HL-60 (cell line): Measurements from ENCODE around the gene LARGE2.
"Not testable (repeated sequence)": the region's sequence is repeated elsewhere in the genome, so short reads cannot be mapped to it uniquely, and the experiment has no call there.

Experiments
- DNase-seq, 2 experiments: peaks; one replicate each; pipeline ENCODE4 v3.0.0-alpha.2; 2010 to 2020; ENCODE audit warnings: low read depth in 1 of 2, low spot score in 1 of 2
- H3K27ac ChIP-seq: fragments of 250-450 bp; sonication (Bioruptor Pico); replicated peaks from 2 replicates; pipeline ENCODE4 v1.5.1; 2020; ENCODE audit warnings: mild to moderate bottlenecking, moderate library complexity
- H3K27me3 ChIP-seq: fragments of 250-450 bp; sonication (Bioruptor Pico); 2 replicates; pipeline ENCODE4 v1.5.1; 2021; ENCODE audit warnings: mild to moderate bottlenecking, moderate library complexity; ENCODE audit not compliant: insufficient read depth, poor library complexity, severe bottlenecking
- H3K4me3 ChIP-seq: replicated peaks from 2 replicates; pipeline ENCODE4 v1.5.1; 2011; ENCODE audit warnings: mild to moderate bottlenecking, control low read depth, low read length; ENCODE audit not compliant: insufficient read depth
- GABPA ChIP-seq: IDR thresholded peaks from 2 replicates; pipeline ENCODE4 v1.6.1; 2012; ENCODE audit warnings: low read depth
- POLR2AphosphoS5 ChIP-seq: IDR thresholded peaks from 2 replicates; pipeline ENCODE4 v1.6.1; 2012; ENCODE audit warnings: low read depth
- SPI1 ChIP-seq: IDR thresholded peaks from 2 replicates; pipeline ENCODE4 v1.6.1; 2012; ENCODE audit warnings: low read depth, mild to moderate bottlenecking, borderline replicate concordance
- TF ChIP-seq, protein P1 (sequence below): IDR thresholded peaks from 2 replicates; pipeline ENCODE4 v1.6.1; 2012; ENCODE audit warnings: low read depth; ENCODE audit not compliant: insufficient replicate concordance
- TF ChIP-seq, protein P2 (sequence below): IDR thresholded peaks from one replicate; pipeline ENCODE4 v1.5.1; 2011; ENCODE audit warnings: low read length, control low read depth, inconsistent platforms; ENCODE audit not compliant: insufficient read depth

LARGE2 gene

DNA sequence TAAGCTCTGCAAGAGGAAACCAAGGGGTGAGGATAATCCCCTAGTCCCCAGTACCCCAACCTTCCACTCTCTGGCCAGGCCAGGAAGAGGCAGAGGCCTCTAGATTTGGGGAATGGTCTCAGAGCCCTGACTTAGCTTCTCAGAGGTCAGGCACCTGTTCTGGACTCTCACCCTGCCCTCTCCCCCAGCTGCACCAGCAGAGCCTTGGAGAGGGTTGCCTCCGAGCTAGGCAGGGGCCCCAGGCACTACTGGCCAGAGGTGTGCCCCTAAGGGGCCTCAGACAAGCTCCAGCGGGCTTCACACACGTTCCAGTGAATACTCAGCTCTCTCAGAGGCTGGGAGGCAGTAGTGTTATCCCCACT is 23.4 kb upstream of the LARGE2 start:
- no peak overlapping the region for H3K27ac ChIP-seq
- no peak for TF ChIP-seq SPI1
- H3K4me3 ChIP-seq = no peak overlapping the region
- H3K27me3 ChIP-seq = peaks cover 29% of the 10 kb centered on the region
- no peak for DNase-seq

DNA sequence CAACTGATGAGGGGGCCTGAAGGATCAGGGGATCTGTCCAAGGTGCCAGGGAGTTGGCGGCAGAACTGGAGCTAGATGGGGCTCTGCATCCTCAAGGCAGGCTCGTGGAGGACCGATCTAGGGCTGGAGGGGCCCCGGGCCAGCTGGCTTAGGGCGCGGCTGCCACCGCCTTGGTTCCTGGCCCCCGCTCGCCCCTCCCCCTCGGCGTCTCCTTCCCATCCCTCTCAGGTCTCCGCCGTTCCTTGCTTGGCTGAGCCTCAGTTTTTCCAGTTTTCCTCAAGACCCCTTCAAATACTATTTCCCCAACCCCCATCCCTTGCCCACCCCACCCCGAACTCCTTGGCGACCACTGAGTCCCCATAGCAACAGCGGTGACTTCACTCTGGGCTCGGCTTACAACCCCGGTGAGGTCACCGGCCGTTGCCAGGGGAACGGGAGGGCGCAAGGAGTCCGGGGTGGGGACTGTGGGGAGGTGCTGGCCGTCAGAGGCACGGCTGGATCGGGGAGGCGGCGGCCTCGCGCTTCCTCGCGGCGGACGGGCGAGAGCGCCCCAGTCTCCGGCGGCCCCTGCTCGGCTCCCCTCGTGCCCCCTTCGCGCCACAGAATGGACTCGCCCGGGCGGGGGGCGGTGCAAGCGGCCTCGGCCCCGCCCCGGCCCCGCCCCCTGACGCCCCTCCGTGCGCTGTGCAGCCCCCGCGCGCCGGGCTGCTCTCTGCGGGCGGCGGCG is 22.8 kb upstream of the LARGE2 start:
- Histone ChIP-seq H3K4me3 (no peak overlapping the region), H3K27ac (no peak overlapping the region)
- DNase-seq = peak in 1 of 2 experiments; percentile 38

DNA sequence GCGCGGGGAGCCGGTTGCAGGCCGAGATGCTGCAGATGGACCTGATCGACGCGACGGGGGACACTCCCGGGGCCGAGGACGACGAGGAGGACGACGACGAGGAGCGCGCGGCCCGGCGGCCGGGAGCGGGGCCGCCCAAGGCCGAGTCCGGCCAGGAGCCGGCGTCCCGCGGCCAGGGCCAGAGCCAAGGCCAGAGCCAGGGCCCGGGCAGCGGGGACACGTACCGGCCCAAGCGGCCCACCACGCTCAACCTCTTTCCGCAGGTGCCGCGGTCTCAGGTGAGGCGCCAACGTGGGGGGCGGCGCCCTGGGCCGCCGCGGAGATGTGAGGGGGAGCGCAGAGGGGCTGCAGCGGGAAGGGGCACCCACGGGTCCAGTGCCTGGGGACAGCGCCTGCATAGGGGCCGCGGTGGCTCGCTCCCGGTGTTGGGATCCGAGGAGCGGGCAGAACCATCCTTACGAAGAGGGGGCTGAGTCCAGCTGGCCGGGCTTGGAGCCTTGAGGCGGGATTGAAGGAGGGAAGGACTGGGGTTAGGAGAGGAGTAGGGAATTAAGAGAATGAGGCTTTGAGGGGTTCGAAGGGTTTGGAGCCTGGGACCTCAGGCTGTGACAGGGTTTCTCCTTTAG is 22.2 kb upstream of the LARGE2 start:
- not testable (repeated sequence) for DNase-seq, H3K27ac ChIP-seq, H3K4me3 ChIP-seq
- peaks cover 29% of the 10 kb centered on the region for H3K27me3 ChIP-seq

More for the DNA sequence above, 22.8 kb upstream of the LARGE2 start:
- H3K27me3 ChIP-seq = peaks cover 29% of the 10 kb centered on the region
- TF ChIP-seq GABPA (no peak), POLR2AphosphoS5 (no peak), SPI1 (no peak)
- TF ChIP-seq, protein P1, sequence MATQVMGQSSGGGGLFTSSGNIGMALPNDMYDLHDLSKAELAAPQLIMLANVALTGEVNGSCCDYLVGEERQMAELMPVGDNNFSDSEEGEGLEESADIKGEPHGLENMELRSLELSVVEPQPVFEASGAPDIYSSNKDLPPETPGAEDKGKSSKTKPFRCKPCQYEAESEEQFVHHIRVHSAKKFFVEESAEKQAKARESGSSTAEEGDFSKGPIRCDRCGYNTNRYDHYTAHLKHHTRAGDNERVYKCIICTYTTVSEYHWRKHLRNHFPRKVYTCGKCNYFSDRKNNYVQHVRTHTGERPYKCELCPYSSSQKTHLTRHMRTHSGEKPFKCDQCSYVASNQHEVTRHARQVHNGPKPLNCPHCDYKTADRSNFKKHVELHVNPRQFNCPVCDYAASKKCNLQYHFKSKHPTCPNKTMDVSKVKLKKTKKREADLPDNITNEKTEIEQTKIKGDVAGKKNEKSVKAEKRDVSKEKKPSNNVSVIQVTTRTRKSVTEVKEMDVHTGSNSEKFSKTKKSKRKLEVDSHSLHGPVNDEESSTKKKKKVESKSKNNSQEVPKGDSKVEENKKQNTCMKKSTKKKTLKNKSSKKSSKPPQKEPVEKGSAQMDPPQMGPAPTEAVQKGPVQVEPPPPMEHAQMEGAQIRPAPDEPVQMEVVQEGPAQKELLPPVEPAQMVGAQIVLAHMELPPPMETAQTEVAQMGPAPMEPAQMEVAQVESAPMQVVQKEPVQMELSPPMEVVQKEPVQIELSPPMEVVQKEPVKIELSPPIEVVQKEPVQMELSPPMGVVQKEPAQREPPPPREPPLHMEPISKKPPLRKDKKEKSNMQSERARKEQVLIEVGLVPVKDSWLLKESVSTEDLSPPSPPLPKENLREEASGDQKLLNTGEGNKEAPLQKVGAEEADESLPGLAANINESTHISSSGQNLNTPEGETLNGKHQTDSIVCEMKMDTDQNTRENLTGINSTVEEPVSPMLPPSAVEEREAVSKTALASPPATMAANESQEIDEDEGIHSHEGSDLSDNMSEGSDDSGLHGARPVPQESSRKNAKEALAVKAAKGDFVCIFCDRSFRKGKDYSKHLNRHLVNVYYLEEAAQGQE = peak; percentile 92
- TF ChIP-seq, protein P2, sequence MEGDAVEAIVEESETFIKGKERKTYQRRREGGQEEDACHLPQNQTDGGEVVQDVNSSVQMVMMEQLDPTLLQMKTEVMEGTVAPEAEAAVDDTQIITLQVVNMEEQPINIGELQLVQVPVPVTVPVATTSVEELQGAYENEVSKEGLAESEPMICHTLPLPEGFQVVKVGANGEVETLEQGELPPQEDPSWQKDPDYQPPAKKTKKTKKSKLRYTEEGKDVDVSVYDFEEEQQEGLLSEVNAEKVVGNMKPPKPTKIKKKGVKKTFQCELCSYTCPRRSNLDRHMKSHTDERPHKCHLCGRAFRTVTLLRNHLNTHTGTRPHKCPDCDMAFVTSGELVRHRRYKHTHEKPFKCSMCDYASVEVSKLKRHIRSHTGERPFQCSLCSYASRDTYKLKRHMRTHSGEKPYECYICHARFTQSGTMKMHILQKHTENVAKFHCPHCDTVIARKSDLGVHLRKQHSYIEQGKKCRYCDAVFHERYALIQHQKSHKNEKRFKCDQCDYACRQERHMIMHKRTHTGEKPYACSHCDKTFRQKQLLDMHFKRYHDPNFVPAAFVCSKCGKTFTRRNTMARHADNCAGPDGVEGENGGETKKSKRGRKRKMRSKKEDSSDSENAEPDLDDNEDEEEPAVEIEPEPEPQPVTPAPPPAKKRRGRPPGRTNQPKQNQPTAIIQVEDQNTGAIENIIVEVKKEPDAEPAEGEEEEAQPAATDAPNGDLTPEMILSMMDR = no peak

DNA sequence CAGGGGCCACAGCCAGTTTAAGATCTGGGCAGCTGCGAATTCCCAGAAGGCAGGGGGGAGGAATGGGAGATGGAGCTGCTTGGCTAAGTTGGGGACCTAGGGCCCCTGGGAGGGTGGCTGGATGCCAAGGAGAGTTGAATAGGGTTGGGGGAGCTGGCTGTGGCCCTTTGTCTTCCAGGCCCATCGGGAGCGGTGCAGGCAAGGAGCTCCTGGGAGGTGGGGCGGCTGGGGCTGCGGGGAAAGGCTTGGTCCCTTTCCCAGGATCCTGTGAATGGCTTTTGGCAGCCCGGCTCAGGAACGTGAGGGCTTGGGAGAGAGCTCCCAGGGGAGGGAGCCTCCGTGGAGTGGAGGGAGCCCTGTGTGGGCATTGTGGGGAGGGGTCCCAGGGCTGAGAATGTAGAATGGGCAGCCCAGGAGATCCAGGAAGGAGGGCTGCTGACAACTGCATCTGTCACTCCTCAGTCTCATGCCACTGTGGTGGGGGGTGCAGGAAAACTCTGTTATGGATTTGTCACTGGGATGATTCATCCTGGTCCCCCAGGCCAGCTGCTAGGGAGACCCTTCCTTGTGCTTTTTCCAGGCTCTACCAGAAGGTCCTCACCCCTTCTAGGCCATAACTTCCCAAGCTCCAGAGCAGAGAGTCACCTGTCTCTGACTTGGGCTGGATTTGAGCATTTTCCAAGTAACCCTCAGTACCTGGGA is 21.4 kb upstream of the LARGE2 start:
- no peak overlapping the region for H3K4me3 ChIP-seq
- no peak for DNase-seq
- TF ChIP-seq, protein P1 = no peak
- TF ChIP-seq GABPA (no peak), POLR2AphosphoS5 (no peak), SPI1 (no peak)
- TF ChIP-seq, protein P2 = no peak
- H3K27ac ChIP-seq = no peak overlapping the region
- peaks cover 25% of the 10 kb centered on the region for H3K27me3 ChIP-seq
